Calu3 (cell line): Measurements from ENCODE around the gene OVCA2. TPM values are rescaled to one million over a fixed set of nuclear protein-coding genes. Genes with fewer than 3 reads are reported as not detected.

ENCODE experiments used
- BruUV-seq: library from RNA; stranded (reverse); fragments of 400-500 nt; replicated peaks from 2 replicates; lab custom pipeline; 2021; lab: Mats Ljungman, UMichigan
- CTCF ChIA-PET: fragments of 300-600 bp; sonication (Branson Sonifier 250); formaldehyde crosslinking; loops from one replicate; lab custom pipeline; 2022; ENCODE audit warnings: antibody characterized with exemption; lab: Charles Lee
- DNase-seq: peaks from one replicate; pipeline ENCODE4 v3.0.0; 2022
- H3K27ac Mint-ChIP-seq: one replicate; pipeline ENCODE4 v1.8.0; 2022; ENCODE audit warnings: mixed read lengths; ENCODE audit not compliant: unreplicated experiment
- H3K27me3 Mint-ChIP-seq: one replicate; pipeline ENCODE4 v1.8.0; 2022; ENCODE audit warnings: mixed read lengths; ENCODE audit not compliant: unreplicated experiment
- H3K36me3 Mint-ChIP-seq: one replicate; pipeline ENCODE4 v1.8.0; 2022; ENCODE audit warnings: mild to moderate bottlenecking, moderate library complexity, mixed read lengths; ENCODE audit not compliant: insufficient read depth, unreplicated experiment
- H3K4me1 Mint-ChIP-seq: one replicate; pipeline ENCODE4 v1.8.0; 2022; ENCODE audit warnings: mild to moderate bottlenecking, low read depth, mixed read lengths; ENCODE audit not compliant: unreplicated experiment
- H3K4me3 Mint-ChIP-seq: one replicate; pipeline ENCODE4 v1.8.0; 2022; ENCODE audit warnings: mild to moderate bottlenecking, low read depth, moderate library complexity, mixed read lengths; ENCODE audit not compliant: unreplicated experiment
- H3K9me3 Mint-ChIP-seq: one replicate; pipeline ENCODE4 v1.8.0; 2022; ENCODE audit warnings: low read depth, mixed read lengths; ENCODE audit not compliant: unreplicated experiment
- intact Hi-C: fragments of 100-400 bp; cut with micrococcal nuclease; formaldehyde crosslinking; loops from one replicate; pipeline ENCODE4 v1.10.0; 2022; ENCODE audit not compliant: unreplicated experiment
- total RNA-seq: library from RNA; stranded (reverse); gene quantifications from 2 replicates; pipeline ENCODE4 v1.2.3, GENCODE V29; 2022
- TF ChIP-seq, protein P1 (sequence below): fragments of 200-600 bp; IDR thresholded peaks from one replicate; pipeline ENCODE4 v1.8.0; 2022; ENCODE audit warnings: antibody characterized with exemption; ENCODE audit not compliant: unreplicated experiment

Gene OVCA2
- total RNA-seq, 1 experiment from 2014 or later = 22.1 TPM

DNA sequence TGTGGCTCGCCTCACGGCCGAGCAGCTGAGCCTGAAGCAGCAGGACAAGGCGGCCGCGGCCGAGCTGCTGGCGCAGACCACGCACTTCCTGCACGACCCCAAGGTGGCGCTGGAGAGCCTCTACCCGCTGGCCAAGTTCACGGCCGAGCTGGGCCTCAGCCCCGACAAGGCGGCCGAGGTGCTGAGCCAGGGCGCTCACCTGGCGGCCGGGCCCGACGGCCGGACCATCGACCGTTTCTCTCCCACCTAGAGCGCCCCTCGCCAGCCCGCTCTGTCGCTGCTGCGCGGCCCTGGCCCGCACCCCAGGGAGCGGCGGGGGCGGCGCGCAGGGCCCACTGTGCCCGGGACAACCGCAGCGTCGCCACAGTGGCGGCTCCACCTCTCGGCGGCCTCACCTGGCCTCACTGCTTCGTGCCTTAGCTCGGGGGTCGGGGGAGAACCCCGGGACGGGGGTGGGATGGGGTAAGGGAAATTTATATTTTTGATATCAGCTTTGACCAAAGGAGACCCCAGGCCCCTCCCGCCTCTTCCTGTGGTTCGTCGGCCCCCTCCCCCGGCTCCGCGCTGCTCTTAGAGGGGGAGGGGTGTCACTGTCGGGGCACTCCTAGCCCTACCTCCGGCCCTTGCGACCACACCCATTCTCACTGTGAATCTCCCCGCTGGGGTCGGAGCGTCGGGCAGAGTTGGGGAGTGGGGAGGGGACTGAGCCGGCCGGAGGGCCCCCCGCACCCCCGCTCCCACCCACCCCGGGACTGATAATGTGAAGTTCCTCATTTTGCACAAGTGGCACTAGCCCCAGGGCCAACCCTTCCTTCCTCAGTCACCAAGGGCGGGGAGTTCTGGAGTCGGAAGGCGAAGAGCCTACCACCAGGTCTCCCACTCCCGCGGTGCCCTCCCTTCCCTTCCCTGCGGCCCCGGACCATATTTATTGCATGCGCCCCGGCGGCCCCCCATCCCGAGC is 17.0 kb downstream of the OVCA2 start:
- no peaks in the 10 kb centered on the region for H3K9me3 Mint-ChIP-seq

DNA sequence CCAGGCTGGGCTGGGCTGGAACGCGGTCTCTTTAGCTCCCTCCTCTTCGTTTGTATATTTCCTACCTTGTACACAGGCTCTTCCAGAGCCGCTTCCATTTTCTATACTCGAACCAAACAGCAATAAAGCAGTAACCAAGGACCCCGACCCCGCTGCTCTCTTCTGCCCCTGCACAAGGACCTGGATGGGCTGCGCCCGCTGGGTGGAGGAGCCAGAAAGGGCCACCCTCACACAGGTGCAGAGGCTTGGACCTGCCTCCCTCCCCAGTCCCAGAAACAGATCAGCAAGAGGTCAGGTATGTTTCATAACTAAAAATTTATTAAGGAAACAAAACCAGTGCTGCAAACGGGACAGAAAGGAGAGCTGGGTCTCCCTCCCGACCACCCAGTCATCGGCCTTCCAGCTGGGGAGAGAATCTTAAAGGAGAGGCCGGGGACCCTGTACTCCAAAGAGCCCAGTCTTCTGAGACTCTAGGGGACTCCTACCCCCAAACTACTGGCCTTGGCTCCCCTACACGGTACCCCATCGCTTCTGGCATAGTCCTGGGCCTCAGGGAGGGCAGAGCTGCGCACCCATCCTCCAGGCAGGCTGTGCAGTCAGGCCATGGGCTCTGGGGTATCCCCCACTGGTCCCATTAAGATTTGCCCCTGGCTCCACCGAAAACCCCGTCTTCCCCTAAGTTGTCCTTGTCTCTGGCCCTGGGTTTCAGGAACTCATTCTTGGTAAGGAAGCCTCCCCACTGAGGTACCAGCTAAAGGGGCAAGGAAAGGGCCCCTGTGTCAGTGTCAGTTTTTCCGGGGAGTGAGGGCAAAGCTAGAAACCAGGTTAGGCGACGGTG is 17.9 kb downstream of the OVCA2 start:
- DNase-seq = no peak
- no peaks in the 10 kb centered on the region for H3K27me3 Mint-ChIP-seq
- H3K9me3 Mint-ChIP-seq = no peaks in the 10 kb centered on the region
- no peaks in the 10 kb centered on the region for H3K36me3 Mint-ChIP-seq
- BruUV-seq = no TSS peak
- no peak overlapping the region for H3K4me3 Mint-ChIP-seq
- no peaks in the 10 kb centered on the region for H3K4me1 Mint-ChIP-seq
- TF ChIP-seq, protein P1, sequence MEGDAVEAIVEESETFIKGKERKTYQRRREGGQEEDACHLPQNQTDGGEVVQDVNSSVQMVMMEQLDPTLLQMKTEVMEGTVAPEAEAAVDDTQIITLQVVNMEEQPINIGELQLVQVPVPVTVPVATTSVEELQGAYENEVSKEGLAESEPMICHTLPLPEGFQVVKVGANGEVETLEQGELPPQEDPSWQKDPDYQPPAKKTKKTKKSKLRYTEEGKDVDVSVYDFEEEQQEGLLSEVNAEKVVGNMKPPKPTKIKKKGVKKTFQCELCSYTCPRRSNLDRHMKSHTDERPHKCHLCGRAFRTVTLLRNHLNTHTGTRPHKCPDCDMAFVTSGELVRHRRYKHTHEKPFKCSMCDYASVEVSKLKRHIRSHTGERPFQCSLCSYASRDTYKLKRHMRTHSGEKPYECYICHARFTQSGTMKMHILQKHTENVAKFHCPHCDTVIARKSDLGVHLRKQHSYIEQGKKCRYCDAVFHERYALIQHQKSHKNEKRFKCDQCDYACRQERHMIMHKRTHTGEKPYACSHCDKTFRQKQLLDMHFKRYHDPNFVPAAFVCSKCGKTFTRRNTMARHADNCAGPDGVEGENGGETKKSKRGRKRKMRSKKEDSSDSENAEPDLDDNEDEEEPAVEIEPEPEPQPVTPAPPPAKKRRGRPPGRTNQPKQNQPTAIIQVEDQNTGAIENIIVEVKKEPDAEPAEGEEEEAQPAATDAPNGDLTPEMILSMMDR = no peak
- H3K27ac Mint-ChIP-seq = no peak overlapping the region
- intact Hi-C loops = no loop called here
- CTCF ChIA-PET = interaction anchor here (0.5 to 0.8 kb wide), 2 partner anchors 40 to 185 kb away, joined by 3 read pairs; no protein-coding TSS in a partner anchor

More for the DNA sequence above, 17.0 kb downstream of the OVCA2 start:
- TF ChIP-seq, protein P1 = peak; percentile 47
- no peaks in the 10 kb centered on the region for H3K36me3 Mint-ChIP-seq
- H3K4me1 Mint-ChIP-seq = no peaks in the 10 kb centered on the region
- CTCF ChIA-PET = interaction anchor here (0.5 to 1.7 kb wide), 5 partner anchors 9 to 186 kb away, joined by 3 to 19 read pairs (median 3); no protein-coding TSS in a partner anchor
- peaks cover 1% of the 10 kb centered on the region for H3K27me3 Mint-ChIP-seq
- peak; percentile 82 for DNase-seq
- intact Hi-C loops = loop anchor here (1.0 kb wide), 1 partner anchor 185 kb away; no protein-coding TSS in a partner anchor
- no TSS peak for BruUV-seq
- H3K27ac Mint-ChIP-seq = no peak overlapping the region
- H3K4me3 Mint-ChIP-seq = no peak overlapping the region

DNA sequence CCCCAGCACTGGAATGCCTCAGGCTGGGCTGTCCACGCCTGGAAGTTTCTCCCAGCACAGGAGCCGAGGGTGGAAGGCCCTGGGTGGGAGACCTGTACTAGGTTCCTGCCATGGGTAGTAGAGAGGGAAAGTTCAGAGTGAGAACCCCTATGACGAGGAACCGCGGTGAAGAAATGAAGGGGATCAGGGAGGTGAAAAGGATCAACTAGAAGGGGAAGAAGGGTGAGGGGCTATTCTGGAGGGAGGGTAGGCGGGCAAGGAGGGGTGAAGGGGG is 18.5 kb downstream of the OVCA2 start:
- Mint-ChIP-seq H3K4me3 (no peak overlapping the region), H3K4me1 (no peaks in the 10 kb centered on the region), H3K27ac (no peak overlapping the region), H3K9me3 (no peaks in the 10 kb centered on the region), H3K36me3 (no peaks in the 10 kb centered on the region), H3K27me3 (no peaks in the 10 kb centered on the region)
- TF ChIP-seq, protein P1 = no peak
- CTCF ChIA-PET = interaction anchor here (0.8 kb wide), 1 partner anchor 184 kb away, joined by 3 read pairs; no protein-coding TSS in a partner anchor
- BruUV-seq = no TSS peak
- DNase-seq = no peak
- intact Hi-C loops = no loop called here

DNA sequence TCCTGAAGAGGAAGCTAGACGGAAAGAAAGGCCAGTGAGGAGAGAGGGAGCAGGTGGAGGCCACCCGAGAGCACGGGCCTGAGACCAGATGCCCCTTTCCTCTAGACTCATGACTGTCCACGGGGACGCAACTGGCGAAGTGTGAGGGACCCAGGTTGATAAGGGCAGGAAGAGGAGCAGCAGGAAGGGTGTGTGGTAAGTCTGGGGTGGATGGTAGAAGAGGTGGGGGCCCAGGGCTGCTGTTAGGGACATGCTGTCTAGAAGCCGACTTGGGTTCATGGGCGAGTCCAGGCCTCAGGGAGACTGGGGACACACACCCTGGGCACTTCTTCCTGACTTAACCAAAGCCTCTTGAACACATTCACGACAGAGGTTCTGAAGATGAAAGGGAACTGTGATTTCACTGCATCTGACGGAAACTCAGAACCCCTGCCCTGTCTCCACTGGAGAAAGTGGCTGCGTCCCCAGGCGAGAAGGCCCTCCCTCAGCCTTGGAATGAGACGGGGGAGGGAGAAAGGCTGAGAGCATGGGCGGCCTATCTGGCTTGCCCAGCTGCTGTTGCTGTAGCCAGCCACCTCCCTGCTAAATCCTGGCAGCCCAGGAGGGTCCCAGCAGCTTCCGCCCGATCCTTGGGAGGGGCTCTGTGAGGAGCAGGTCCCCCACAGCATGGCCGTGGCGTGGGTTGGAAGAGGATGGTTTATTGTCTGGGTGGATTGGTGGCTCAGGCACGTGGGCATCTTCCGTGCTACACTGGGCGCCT is 19.0 kb downstream of the OVCA2 start:
- Mint-ChIP-seq H3K9me3 (no peaks in the 10 kb centered on the region), H3K36me3 (no peaks in the 10 kb centered on the region), H3K4me3 (no peak overlapping the region), H3K27ac (no peak overlapping the region), H3K27me3 (no peaks in the 10 kb centered on the region), H3K4me1 (no peaks in the 10 kb centered on the region)
- no peak for DNase-seq
- CTCF ChIA-PET = no interaction called here
- TF ChIP-seq, protein P1 = no peak
- intact Hi-C loops = no loop called here
- no TSS peak for BruUV-seq
